ENCODE measurements around the gene MCC.

- no peak for TF ChIP-seq RARB (CRISPR knock-in tag; IDR thresholded peaks at IDR 0.05)
- no peak for TF ChIP-seq PATZ1 (CRISPR knock-in tag; IDR thresholded peaks at IDR 0.05; ENCODE audit: borderline replicate concordance)
- no peak for TF ChIP-seq ZNF565 (CRISPR knock-in tag; conservative IDR thresholded peaks at IDR 0.05; ENCODE audit: low read depth)
- no peak for TF ChIP-seq ZNF8 (CRISPR knock-in tag; IDR thresholded peaks at IDR 0.05)
- TF ChIP-seq TSHZ2 (CRISPR knock-in tag; IDR thresholded peaks at IDR 0.05): no peak
- no peak for TF ChIP-seq ISL1 (CRISPR knock-in tag; IDR thresholded peaks at IDR 0.05)
- no peak for TF ChIP-seq ZC3H10 (CRISPR knock-in tag; IDR thresholded peaks at IDR 0.05)
Measured at GRCh38 chr5:113487416-113487780, 855 bp downstream of the MCC start.
